ENCODE results near the gene PAM.

PAM gene

GRCh38 chr5:102718819-102719218 lies 36.3 kb upstream of the PAM start:
- Histone ChIP-seq H2AFZ (ENCODE audit: low read length) (no peak overlapping the region), H4K20me1 (ENCODE audit: insufficient read depth, low read length) (no peaks in the 10 kb centered on the region), H3K9me3 (replicated peaks; ENCODE audit: insufficient read depth, low read length) (no peaks in the 10 kb centered on the region), H3K4me1 (ENCODE audit: low read length) (no peaks in the 10 kb centered on the region), H3K36me3 (replicated peaks; ENCODE audit: insufficient read depth, low read length) (no peaks in the 10 kb centered on the region), H3K4me2 (ENCODE audit: low read depth, low read length) (no peak overlapping the region), H3K4me3 (ENCODE audit: low read length) (no peak overlapping the region), H3K9me2 (replicated peaks; ENCODE audit: insufficient read depth, low read length) (no peaks in the 10 kb centered on the region), H3K9ac (ENCODE audit: low read length) (no peak overlapping the region), H3K79me2 (ENCODE audit: low read length) (no peaks in the 10 kb centered on the region), H3K27ac (ENCODE audit: low read length) (no peak overlapping the region), H3F3A (ENCODE audit: insufficient read depth, low read length) (no peaks in the 10 kb centered on the region), H3K27me3 (replicated peaks; ENCODE audit: insufficient read depth, low read length) (no peaks in the 10 kb centered on the region)
- TF ChIP-seq EZH2phosphoT487 (IDR thresholded peaks at IDR 0.05; ENCODE audit: low read length), result no peak
- TF ChIP-seq EZH2 (optimal IDR thresholded peaks at IDR 0.05; ENCODE audit: low read depth, low read length), result no peak
- no peak for TF ChIP-seq CTCF (IDR thresholded peaks at IDR 0.05; ENCODE audit: low read length)
- no peak for DNase-seq

- no peaks in the 10 kb centered on the region for H3K4me1 ChIP-seq (ENCODE audit: low read length)
- no peak overlapping the region for H3K4me3 ChIP-seq (ENCODE audit: low read length)
- no peaks in the 10 kb centered on the region for H3K79me2 ChIP-seq (ENCODE audit: low read length)
- H4K20me1 ChIP-seq (ENCODE audit: insufficient read depth, low read length), result no peaks in the 10 kb centered on the region
- H3K27me3 ChIP-seq (replicated peaks; ENCODE audit: insufficient read depth, low read length), result no peaks in the 10 kb centered on the region
- H3K27ac ChIP-seq (ENCODE audit: low read length), result no peak overlapping the region
- no peak overlapping the region for H3K9ac ChIP-seq (ENCODE audit: low read length)
- H3K4me2 ChIP-seq (ENCODE audit: low read depth, low read length), result no peak overlapping the region
- H3K36me3 ChIP-seq (replicated peaks; ENCODE audit: insufficient read depth, low read length), result no peaks in the 10 kb centered on the region
- TF ChIP-seq CTCF (IDR thresholded peaks at IDR 0.05; ENCODE audit: low read length) (no peak), EZH2 (optimal IDR thresholded peaks at IDR 0.05; ENCODE audit: low read depth, low read length) (no peak)
- H2AFZ ChIP-seq (ENCODE audit: low read length), result no peak overlapping the region
- no peaks in the 10 kb centered on the region for H3K9me3 ChIP-seq (replicated peaks; ENCODE audit: insufficient read depth, low read length)
- no peak for DNase-seq
- H3F3A ChIP-seq (ENCODE audit: insufficient read depth, low read length), result no peaks in the 10 kb centered on the region
- no peaks in the 10 kb centered on the region for H3K9me2 ChIP-seq (replicated peaks; ENCODE audit: insufficient read depth, low read length)
Observed at GRCh38 chr5:102719886-102720285, 35.2 kb upstream of the PAM start.

GRCh38 chr5:102720969-102721368 lies 34.1 kb upstream of the PAM start:
- H3K9me3 ChIP-seq (replicated peaks; ENCODE audit: insufficient read depth, low read length), result no peaks in the 10 kb centered on the region
- H3F3A ChIP-seq (ENCODE audit: insufficient read depth, low read length), result no peaks in the 10 kb centered on the region
- H3K9me2 ChIP-seq (replicated peaks; ENCODE audit: insufficient read depth, low read length), result no peaks in the 10 kb centered on the region
- DNase-seq, result no peak
- no peaks in the 10 kb centered on the region for H4K20me1 ChIP-seq (ENCODE audit: insufficient read depth, low read length)
- no peak overlapping the region for H3K9ac ChIP-seq (ENCODE audit: low read length)
- no peaks in the 10 kb centered on the region for H3K4me1 ChIP-seq (ENCODE audit: low read length)
- H3K27me3 ChIP-seq (replicated peaks; ENCODE audit: insufficient read depth, low read length), result no peaks in the 10 kb centered on the region
- H3K4me2 ChIP-seq (ENCODE audit: low read depth, low read length), result no peak overlapping the region
- no peaks in the 10 kb centered on the region for H3K36me3 ChIP-seq (replicated peaks; ENCODE audit: insufficient read depth, low read length)
- H3K27ac ChIP-seq (ENCODE audit: low read length), result no peak overlapping the region
- no peak overlapping the region for H3K4me3 ChIP-seq (ENCODE audit: low read length)
- TF ChIP-seq EZH2phosphoT487 (IDR thresholded peaks at IDR 0.05; ENCODE audit: low read length) (no peak), EZH2 (optimal IDR thresholded peaks at IDR 0.05; ENCODE audit: low read depth, low read length) (no peak), CTCF (IDR thresholded peaks at IDR 0.05; ENCODE audit: low read length) (no peak)
- H2AFZ ChIP-seq (ENCODE audit: low read length), result no peak overlapping the region
- H3K79me2 ChIP-seq (ENCODE audit: low read length), result no peaks in the 10 kb centered on the region

Measured in MM.1S (cell line).